HG03103 (cell line): ENCODE data around the gene GFER.
"Not testable (repeated sequence)": the region's sequence is repeated elsewhere in the genome, so short reads cannot be mapped to it uniquely, and the experiment has no call there.

ENCODE experiments used
- ATAC-seq: cut with Tn5 transposase; IDR thresholded peaks from one replicate; pipeline ENCODE4 v1.9.1; 2021; ENCODE audit warnings: low read depth; ENCODE audit not compliant: unreplicated experiment

The GFER gene

GRCh38 chr16:2025251-2025650 is 41.3 kb downstream of the GFER start:
- no peak for ATAC-seq

GRCh38 chr16:2025878-2026460 is 42.0 kb downstream of the GFER start:
- ATAC-seq = no peak

DNA sequence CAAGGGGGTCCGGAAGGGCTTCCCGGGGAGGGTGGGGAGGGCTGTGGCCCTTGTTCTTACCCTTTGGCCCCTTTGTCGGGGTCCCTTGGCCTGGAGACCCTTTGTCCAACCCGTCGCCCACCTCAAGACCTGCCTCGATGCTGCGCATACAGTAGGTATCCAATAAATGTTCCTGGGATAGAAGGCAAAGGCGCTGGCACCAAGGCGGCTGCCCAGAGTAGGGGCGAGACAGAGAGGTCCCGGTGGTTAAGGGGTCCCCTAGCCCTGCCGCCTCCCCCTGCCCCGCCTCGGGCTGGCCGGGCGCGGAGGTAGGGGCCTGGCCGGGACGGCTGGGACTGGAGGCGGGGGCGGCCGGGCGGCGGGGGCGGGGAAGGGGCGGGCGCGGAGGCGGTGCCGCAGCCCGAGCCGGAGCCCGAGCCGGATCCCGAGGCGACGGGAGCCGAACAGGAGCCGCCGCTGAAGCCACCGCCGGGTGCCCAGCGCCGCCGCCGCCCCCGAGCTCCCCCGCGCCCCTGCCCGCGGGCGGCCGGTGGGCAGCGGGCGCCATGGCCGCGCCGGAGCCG is 42.5 kb downstream of the GFER start, which contains the start of gene NHERF2:
TSS of gene NHERF2 (plus strand) at position 442 of the 563 bp plus-strand sequence. CDS start at position 546, 104 bp downstream.
- ATAC-seq = no peak

GRCh38 chr16:2027024-2028010 is 43.3 kb downstream of the GFER start:
- ATAC-seq = no peak

GRCh38 chr16:2028146-2028545 is 44.2 kb downstream of the GFER start:
- no peak for ATAC-seq

- no peak for ATAC-seq
These were observed 44.7 kb downstream of the GFER start for GRCh38 chr16:2028620-2029220.

GRCh38 chr16:2029350-2029749 is 45.4 kb downstream of the GFER start:
- ATAC-seq = no peak

DNA sequence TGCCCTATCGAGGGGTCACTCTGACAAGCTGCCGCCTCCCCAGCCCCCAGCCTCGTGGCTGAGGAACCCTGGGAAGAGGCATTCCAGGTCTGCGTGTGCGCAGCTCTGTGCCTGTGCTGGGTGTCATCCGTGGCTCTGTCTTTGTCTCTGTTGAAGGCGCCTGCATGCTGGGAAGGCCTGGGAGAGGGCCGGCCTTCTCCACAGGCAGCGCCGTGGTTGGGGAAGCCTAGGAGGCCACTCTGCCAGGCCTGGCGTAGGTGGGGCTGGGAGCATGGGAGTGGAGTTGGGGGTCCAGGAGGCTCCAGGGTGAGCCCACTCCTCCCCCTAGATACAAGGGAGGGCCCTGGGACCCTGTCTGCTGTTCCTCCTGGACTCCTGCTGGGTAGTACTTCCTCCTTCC is 46.0 kb downstream of the GFER start:
- no peak for ATAC-seq

DNA sequence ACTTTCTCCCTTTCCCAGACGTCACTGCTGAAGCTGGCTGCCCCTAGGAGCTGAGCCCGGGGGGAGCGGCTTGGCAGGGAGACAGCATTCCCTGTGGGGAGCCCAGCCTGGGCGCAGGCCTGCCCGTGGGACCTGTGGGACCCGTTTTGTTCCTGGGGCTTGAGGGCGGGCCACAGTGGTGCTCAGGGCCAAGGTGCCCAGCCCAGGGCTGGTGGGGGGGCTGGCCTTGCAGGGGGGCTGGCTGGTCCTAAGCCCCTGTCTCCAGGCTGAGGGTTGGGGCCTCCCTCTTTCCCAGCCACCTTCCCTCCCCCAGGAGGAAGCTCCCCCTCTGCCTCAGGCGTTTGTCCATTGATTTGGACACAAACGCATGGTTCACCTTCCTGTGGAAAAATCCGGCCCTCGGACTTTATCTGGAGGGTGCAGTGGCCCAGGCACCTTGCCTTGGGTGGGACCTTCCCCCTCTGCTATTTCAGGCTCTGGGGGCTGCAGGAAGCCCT is 47.1 kb downstream of the GFER start:
- no peak for ATAC-seq

DNA sequence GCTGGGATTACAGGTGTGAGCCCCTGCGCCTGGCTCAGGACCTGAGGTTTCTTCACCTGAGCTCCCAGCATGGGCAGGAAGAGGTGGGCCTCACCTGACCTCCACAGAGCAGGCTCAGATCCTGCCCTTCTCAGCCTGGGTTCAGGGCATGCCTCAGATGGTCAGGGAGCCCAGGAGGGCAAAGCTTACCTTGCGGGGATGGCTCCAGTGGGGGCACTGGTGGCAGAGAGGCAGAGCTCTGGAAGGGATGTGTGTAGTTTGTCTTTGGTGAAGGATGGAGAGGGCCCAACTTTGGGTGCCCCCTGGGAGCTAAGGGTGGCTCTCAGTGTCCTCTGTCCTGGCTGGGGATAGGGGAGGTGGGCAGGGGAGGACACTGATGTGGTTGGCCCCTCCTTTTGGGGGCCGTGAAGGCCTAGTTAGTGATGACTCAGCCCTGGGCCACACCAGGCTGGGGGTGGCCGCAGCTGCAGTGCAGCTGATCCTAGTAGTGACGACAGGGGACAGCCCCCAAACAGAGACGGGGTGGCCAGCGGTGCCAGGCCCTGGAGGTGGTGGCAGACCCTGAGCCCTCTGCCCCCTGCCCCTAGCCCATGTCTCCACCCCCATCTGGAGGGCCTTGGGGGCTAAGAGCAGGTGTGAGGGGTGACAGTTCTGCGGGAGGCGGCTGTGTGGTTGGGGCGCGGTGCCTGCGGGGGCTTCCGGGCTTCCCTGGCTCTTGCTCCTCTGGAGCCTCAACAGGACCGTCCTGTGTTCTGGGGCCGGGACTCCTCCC is 48.5 kb downstream of the GFER start:
- ATAC-seq = no peak

DNA sequence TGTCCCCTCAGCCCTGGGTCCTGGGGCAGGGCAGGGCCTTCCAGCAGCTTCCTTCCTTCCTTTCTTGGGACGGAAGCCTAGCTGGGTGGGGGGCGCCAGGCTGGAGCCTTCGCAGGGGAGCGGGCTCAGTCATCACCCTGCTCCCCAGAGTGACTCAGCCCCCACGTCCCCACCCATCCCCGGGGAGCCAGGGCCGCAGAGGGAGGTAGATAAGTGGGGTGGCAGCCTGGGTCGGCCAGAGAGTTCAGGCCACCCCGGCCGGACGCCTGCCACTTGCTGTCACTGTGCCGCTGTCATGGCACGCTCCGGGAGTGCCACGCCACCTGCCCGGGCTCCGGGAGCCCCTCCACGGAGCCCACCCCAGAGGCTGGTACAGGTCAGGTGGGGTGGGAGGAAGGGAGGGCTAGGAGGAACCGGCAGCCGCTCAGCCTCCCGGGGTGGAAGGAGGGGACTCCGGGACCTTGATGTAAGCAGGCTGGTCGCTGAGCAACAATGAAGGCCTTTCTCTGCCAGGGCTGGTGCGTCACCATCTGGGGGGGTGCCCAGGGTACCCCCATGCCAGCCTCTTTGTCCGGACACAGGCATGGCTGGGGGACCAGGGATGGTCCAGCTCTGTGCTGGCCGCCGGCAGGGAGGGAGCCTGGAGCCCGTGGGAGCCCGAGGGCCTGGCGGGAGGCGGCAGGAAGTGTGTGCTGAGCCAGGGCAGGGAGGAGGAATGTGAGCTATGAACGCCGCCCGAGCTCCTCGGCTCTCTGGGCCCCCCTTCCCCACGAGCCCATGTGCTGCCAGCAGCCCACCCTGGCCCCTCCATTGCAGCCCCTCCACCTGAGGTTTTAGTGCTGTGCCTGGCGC is 49.3 kb downstream of the GFER start:
- no peak for ATAC-seq

- ATAC-seq = not testable (repeated sequence)
These were observed 50.1 kb downstream of the GFER start for GRCh38 chr16:2033909-2034695.

GRCh38 chr16:2034696-2035430 is 50.9 kb downstream of the GFER start:
- no peak for ATAC-seq

GRCh38 chr16:2035431-2036199 is 51.6 kb downstream of the GFER start:
- ATAC-seq = no peak

DNA sequence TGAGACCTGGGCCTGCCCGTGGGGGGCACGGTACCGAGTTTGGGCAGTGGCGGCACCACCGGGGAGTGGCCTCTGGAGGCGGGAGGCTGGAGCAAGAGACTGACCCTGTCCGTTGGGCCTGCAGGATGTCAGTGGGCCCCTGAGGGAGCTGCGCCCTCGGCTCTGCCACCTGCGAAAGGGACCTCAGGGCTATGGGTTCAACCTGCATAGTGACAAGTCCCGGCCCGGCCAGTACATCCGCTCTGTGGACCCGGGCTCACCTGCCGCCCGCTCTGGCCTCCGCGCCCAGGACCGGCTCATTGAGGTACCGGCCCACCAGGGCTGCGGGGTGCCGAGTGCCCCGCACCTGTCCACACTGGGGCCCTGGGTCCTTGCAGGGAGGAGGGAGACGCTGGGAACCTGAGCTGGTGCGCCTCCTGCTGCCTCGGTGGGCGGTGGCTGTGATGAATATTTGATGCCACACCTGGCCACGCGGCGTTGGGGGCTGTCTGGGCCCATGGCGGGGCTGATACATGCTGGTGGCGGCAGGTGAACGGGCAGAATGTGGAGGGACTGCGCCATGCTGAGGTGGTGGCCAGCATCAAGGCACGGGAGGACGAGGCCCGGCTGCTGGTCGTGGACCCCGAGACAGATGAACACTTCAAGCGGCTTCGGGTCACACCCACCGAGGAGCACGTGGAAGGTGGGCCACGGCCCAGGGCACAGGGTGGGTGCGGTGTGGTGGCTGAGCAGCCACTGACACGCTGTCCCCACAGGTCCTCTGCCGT is 52.4 kb downstream of the GFER start:
- no peak for ATAC-seq

- no peak for ATAC-seq
These were observed 53.1 kb downstream of the GFER start for GRCh38 chr16:2037115-2037514.
